H9 (cell line): ENCODE data around the gene PDRG1. TPM values are rescaled to one million over a fixed set of nuclear protein-coding genes. Genes with fewer than 3 reads are reported as not detected.

Experiments used
- DNase-seq: peaks from one replicate; pipeline ENCODE4 v3.0.0-alpha.2; 2017
- H2AFZ ChIP-seq: one replicate; pipeline ENCODE4 v1.6.1; 2013; ENCODE audit warnings: mild to moderate bottlenecking, low read length, control low read depth, moderate library complexity
- H2AK5ac ChIP-seq: 2 replicates; pipeline ENCODE4 v1.6.1; 2013; ENCODE audit warnings: low read length, control low read depth, mixed read lengths; ENCODE audit not compliant: insufficient read length
- H2BK120ac ChIP-seq: one replicate; pipeline ENCODE4 v1.6.1; 2013; ENCODE audit warnings: low read depth, mild to moderate bottlenecking, low read length, control low read depth, inconsistent platforms; ENCODE audit not compliant: poor library complexity, severe bottlenecking
- H2BK12ac ChIP-seq: 2 replicates; pipeline ENCODE4 v1.6.1; 2013; ENCODE audit warnings: low read length, control low read depth, mixed read lengths, low read depth; ENCODE audit not compliant: insufficient read length
- H2BK15ac ChIP-seq: 2 replicates; pipeline ENCODE4 v1.6.1; 2013; ENCODE audit warnings: low read depth, low read length, control low read depth
- H2BK20ac ChIP-seq: one replicate; pipeline ENCODE4 v1.6.1; 2013; ENCODE audit warnings: low read depth, mild to moderate bottlenecking, low read length, control low read depth, inconsistent platforms; ENCODE audit not compliant: poor library complexity, severe bottlenecking
- H2BK5ac ChIP-seq: 2 replicates; pipeline ENCODE4 v1.6.1; 2013; ENCODE audit warnings: low read length, control low read depth, mixed read lengths; ENCODE audit not compliant: insufficient read length
- H3K14ac ChIP-seq: 2 replicates; pipeline ENCODE4 v1.6.1; 2013; ENCODE audit warnings: low read length, control low read depth; ENCODE audit not compliant: insufficient read depth
- H3K18ac ChIP-seq: 2 replicates; pipeline ENCODE4 v1.6.1; 2013; ENCODE audit warnings: low read depth, mild to moderate bottlenecking, mixed read lengths, low read length, control low read depth; ENCODE audit not compliant: insufficient read length
- H3K23ac ChIP-seq: 2 replicates; pipeline ENCODE4 v1.6.1; 2013; ENCODE audit warnings: low read length, control low read depth, mixed read lengths, low read depth; ENCODE audit not compliant: insufficient read length
- H3K23me2 ChIP-seq: 2 replicates; pipeline ENCODE4 v1.6.1; 2013; ENCODE audit warnings: low read depth, mild to moderate bottlenecking, mixed read lengths, low read length, control low read depth; ENCODE audit not compliant: insufficient read length, poor library complexity, severe bottlenecking
- H3K27ac ChIP-seq: 2 replicates; pipeline ENCODE4 v1.5.1; 2013; ENCODE audit warnings: low read length, control low read depth, mixed read lengths, low read depth; ENCODE audit not compliant: insufficient read length
- H3K27me3 ChIP-seq: 2 replicates; pipeline ENCODE4 v1.6.1; 2013; ENCODE audit warnings: low read length, control low read depth, inconsistent platforms; ENCODE audit not compliant: insufficient read depth
- H3K4ac ChIP-seq: 2 replicates; pipeline ENCODE4 v1.6.1; 2013; ENCODE audit warnings: low read depth, mild to moderate bottlenecking, control low read depth, inconsistent platforms, low read length, moderate library complexity
- H3K4me1 ChIP-seq: 2 replicates; pipeline ENCODE4 v1.6.1; 2013; ENCODE audit warnings: low read length, control low read depth, inconsistent platforms; ENCODE audit not compliant: insufficient read depth
- H3K4me2 ChIP-seq: 2 replicates; pipeline ENCODE4 v1.6.1; 2013; ENCODE audit warnings: low read length, control low read depth, mixed read lengths; ENCODE audit not compliant: insufficient read length, insufficient read depth
- H3K56ac ChIP-seq: 2 replicates; pipeline ENCODE4 v1.6.1; 2013; ENCODE audit warnings: low read depth, mild to moderate bottlenecking, mixed read lengths, low read length, control low read depth; ENCODE audit not compliant: insufficient read length
- H3K79me1 ChIP-seq: 2 replicates; pipeline ENCODE4 v1.6.1; 2013; ENCODE audit warnings: low read depth, mild to moderate bottlenecking, moderate library complexity, low read length, control low read depth, inconsistent platforms; ENCODE audit not compliant: insufficient read depth, poor library complexity, severe bottlenecking
- H3K79me2 ChIP-seq: 2 replicates; pipeline ENCODE4 v1.6.1; 2013; ENCODE audit warnings: low read length, control low read depth, inconsistent platforms; ENCODE audit not compliant: insufficient read depth
- H3K9ac ChIP-seq: 2 replicates; pipeline ENCODE4 v1.6.1; 2013; ENCODE audit warnings: low read length, control low read depth, mixed read lengths; ENCODE audit not compliant: insufficient read length; ENCODE audit errors: extremely low read depth
- H3K9me3 ChIP-seq: one replicate; pipeline ENCODE4 v1.6.1; 2013; ENCODE audit warnings: low read depth, low read length, inconsistent platforms; ENCODE audit not compliant: control insufficient read depth
- H3T11ph ChIP-seq: one replicate; pipeline ENCODE4 v1.6.1; 2013; ENCODE audit warnings: mild to moderate bottlenecking, low read length, control low read depth, inconsistent platforms
- H4K20me1 ChIP-seq: one replicate; pipeline ENCODE4 v1.6.1; 2013; ENCODE audit not compliant: control insufficient read depth, insufficient read length, insufficient read depth
- H4K5ac ChIP-seq: 2 replicates; pipeline ENCODE4 v1.6.1; 2013; ENCODE audit warnings: low read depth, mild to moderate bottlenecking, mixed read lengths, low read length, control low read depth; ENCODE audit not compliant: insufficient read length
- H4K8ac ChIP-seq: replicated peaks from 2 replicates; pipeline ENCODE4 v1.6.1; 2013; ENCODE audit warnings: low read length, control low read depth, mixed read lengths, low read depth; ENCODE audit not compliant: insufficient read length
- H4K91ac ChIP-seq: 2 replicates; pipeline ENCODE4 v1.6.1; 2013; ENCODE audit warnings: low read depth, mild to moderate bottlenecking, moderate library complexity, mixed read lengths, low read length, control low read depth; ENCODE audit not compliant: insufficient read length
- H3K27ac Mint-ChIP-seq, 3 experiments: 2 replicates in 2 of 3; 3 replicates in 1 of 3; pipeline ENCODE4 v1.8.0; 2020 to 2021; ENCODE audit warnings: mixed read lengths in 3 of 3, mild to moderate bottlenecking in 1 of 3, moderate library complexity in 1 of 3
- H3K27me3 Mint-ChIP-seq: 2 replicates; pipeline ENCODE4 v1.8.0; 2021; ENCODE audit warnings: low read depth, mild to moderate bottlenecking, moderate library complexity, mixed read lengths
- H3K36me3 Mint-ChIP-seq, 3 experiments: 2 replicates in 2 of 3; 3 replicates in 1 of 3; pipeline ENCODE4 v1.8.0; 2020 to 2021; ENCODE audit warnings: low read depth in 3 of 3, mixed read lengths in 3 of 3; ENCODE audit not compliant: insufficient read depth in 1 of 3
- H3K4me1 Mint-ChIP-seq, 2 experiments: 2 replicates each; pipeline ENCODE4 v1.8.0; 2020; ENCODE audit warnings: mixed read lengths in 2 of 2
- H3K4me3 Mint-ChIP-seq, 2 experiments: 2 replicates in 1 of 2; 3 replicates in 1 of 2; pipeline ENCODE4 v1.8.0; 2020 to 2021; ENCODE audit warnings: mild to moderate bottlenecking in 2 of 2, mixed read lengths in 2 of 2, moderate library complexity in 1 of 2
- H3K9me3 Mint-ChIP-seq, 2 experiments: 2 replicates in 1 of 2; 3 replicates in 1 of 2; pipeline ENCODE4 v1.8.0; 2020; ENCODE audit warnings: mild to moderate bottlenecking in 2 of 2, mixed read lengths in 2 of 2, moderate library complexity in 1 of 2
- WGBS: extraction: QIAGEN DNeasy Blood & Tissue Kit; methylation state at CpG from one replicate; pipeline ENCODE4 v1.1.7; 2013; ENCODE audit warnings: missing lambda C conversion rate, low lambda C conversion rate, mixed read lengths; ENCODE audit not compliant: insufficient read length; ENCODE audit errors: extremely low coverage; 5-methylcytosine and 5-hydroxymethylcytosine counted together
- total RNA-seq: library from RNA; stranded (reverse); gene quantifications from 2 replicates; pipeline ENCODE4 v1.2.1, GENCODE V29; 2021
- TF ChIP-seq, protein P1 (sequence below): fragments of 200-600 bp; sonication (generic); conservative IDR thresholded peaks from 3 replicates; pipeline ENCODE4 v1.8.0; 2021; ENCODE audit warnings: antibody characterized with exemption, mild to moderate bottlenecking

PDRG1 gene
- total RNA-seq, 1 experiment from 2014 or later, result 32.2 TPM

- Histone ChIP-seq H2BK120ac (no peak overlapping the region), H3K9ac (no peak overlapping the region), H3T11ph (no peak overlapping the region), H3K14ac (no peak overlapping the region), H2AFZ (no peak overlapping the region), H3K79me2 (no peaks in the 10 kb centered on the region), H2BK5ac (no peak overlapping the region), H4K20me1 (no peaks in the 10 kb centered on the region), H2AK5ac (no peak overlapping the region), H3K4me2 (no peak overlapping the region), H3K79me1 (no peaks in the 10 kb centered on the region), H2BK12ac (no peak overlapping the region), H4K91ac (no peak overlapping the region), H3K4ac (no peak overlapping the region), H3K18ac (no peak overlapping the region), H4K8ac (no peak overlapping the region), H2BK20ac (no peak overlapping the region), H3K56ac (no peak overlapping the region), H2BK15ac (no peak overlapping the region), H3K4me1 (no peaks in the 10 kb centered on the region), H3K27me3 (no peaks in the 10 kb centered on the region), H3K23ac (no peak overlapping the region), H3K23me2 (no peaks in the 10 kb centered on the region), H3K9me3 (no peaks in the 10 kb centered on the region), H4K5ac (no peak overlapping the region), H3K27ac (no peak overlapping the region)
- Mint-ChIP-seq H3K9me3 (no peaks in the 10 kb centered on the region), H3K4me1 (peaks cover 2% of the 10 kb centered on the region in 2 experiments; a peak in 1 of 4 replicates), H3K27me3 (peaks cover 16% of the 10 kb centered on the region), H3K36me3 (no peaks in the 10 kb centered on the region), H3K4me3 (no peak overlapping the region), H3K27ac (no peak overlapping the region; a peak in 2 of 7 replicates)
- no CpG with 5 or more reads among the region's 1 CpG for WGBS
- DNase-seq, result no peak
- TF ChIP-seq, protein P1, sequence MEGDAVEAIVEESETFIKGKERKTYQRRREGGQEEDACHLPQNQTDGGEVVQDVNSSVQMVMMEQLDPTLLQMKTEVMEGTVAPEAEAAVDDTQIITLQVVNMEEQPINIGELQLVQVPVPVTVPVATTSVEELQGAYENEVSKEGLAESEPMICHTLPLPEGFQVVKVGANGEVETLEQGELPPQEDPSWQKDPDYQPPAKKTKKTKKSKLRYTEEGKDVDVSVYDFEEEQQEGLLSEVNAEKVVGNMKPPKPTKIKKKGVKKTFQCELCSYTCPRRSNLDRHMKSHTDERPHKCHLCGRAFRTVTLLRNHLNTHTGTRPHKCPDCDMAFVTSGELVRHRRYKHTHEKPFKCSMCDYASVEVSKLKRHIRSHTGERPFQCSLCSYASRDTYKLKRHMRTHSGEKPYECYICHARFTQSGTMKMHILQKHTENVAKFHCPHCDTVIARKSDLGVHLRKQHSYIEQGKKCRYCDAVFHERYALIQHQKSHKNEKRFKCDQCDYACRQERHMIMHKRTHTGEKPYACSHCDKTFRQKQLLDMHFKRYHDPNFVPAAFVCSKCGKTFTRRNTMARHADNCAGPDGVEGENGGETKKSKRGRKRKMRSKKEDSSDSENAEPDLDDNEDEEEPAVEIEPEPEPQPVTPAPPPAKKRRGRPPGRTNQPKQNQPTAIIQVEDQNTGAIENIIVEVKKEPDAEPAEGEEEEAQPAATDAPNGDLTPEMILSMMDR, result no peak
Observed at GRCh38 chr20:31987744-31988143, 35.9 kb upstream of the PDRG1 start.
